Upper lobe of left lung (tissue), 6 donors: ENCODE measurements around the gene ZNF552. TPM values are rescaled to one million over a fixed set of nuclear protein-coding genes. Genes with fewer than 3 reads are reported as not detected.

Experiments
- ATAC-seq, 2 donors: fragments of 200-7000 bp; cut with Tn5 transposase; one replicate each; pipeline ENCODE4 v1.9.1; 2022; ENCODE audit warnings: mild to moderate bottlenecking in 2 of 2, moderate library complexity in 2 of 2; ENCODE audit not compliant: low FRiP score in 2 of 2
- DNase-seq, 2 donors: peaks; one replicate each; pipeline ENCODE4 v3.0.0-alpha.2; 2019 to 2020
- H3K27ac ChIP-seq, 4 donors: fragments of 200-600 bp; sonication (generic); one replicate each; pipeline ENCODE4 v1.5.1; 2016 to 2019
- H3K27me3 ChIP-seq, 4 donors: fragments of 200-600 bp; sonication (generic); one replicate each; pipeline ENCODE4 v1.5.1; 2017 to 2019
- H3K36me3 ChIP-seq, 4 donors: fragments of 200-600 bp; sonication (generic); one replicate each; pipeline ENCODE4 v1.5.1; 2016 to 2019
- H3K4me1 ChIP-seq, 4 donors: fragments of 200-600 bp; sonication (generic); one replicate each; pipeline ENCODE4 v1.5.1; 2018 to 2019
- H3K4me3 ChIP-seq, 4 donors: fragments of 200-600 bp; sonication (generic); one replicate each; pipeline ENCODE4 v1.5.1; 2017 to 2019; ENCODE audit warnings: mild to moderate bottlenecking in 2 of 4, moderate library complexity in 1 of 4
- H3K9me3 ChIP-seq, 4 donors: fragments of 200-600 bp; sonication (generic); one replicate each; pipeline ENCODE4 v1.5.1; 2018 to 2019
- CTCF ChIP-seq, 6 experiments: fragments of 450-650 bp in 4 of 6; fragments of 200-600 bp in 2 of 6; sonication (generic) in 2 of 6; IDR thresholded peaks; one replicate each; pipeline ENCODE4 v1.5.1; 2016 to 2019; ENCODE audit warnings: antibody characterized with exemption in 6 of 6
- EP300 ChIP-seq, 4 donors: sonication (generic); formaldehyde crosslinking; IDR thresholded peaks; one replicate each; pipeline ENCODE4 v1.5.1; 2017; ENCODE audit warnings: antibody characterized with exemption in 4 of 4, control low read depth in 2 of 4
- POLR2A ChIP-seq, 4 donors: fragments of 450-650 bp; IDR thresholded peaks; one replicate each; pipeline ENCODE4 v1.5.1; 2016 to 2017; ENCODE audit warnings: antibody characterized with exemption in 4 of 4, mild to moderate bottlenecking in 2 of 4
- POLR2AphosphoS5 ChIP-seq, 2 donors: sonication (generic); formaldehyde crosslinking; IDR thresholded peaks; one replicate each; pipeline ENCODE4 v1.5.1; 2017; ENCODE audit warnings: antibody characterized with exemption in 2 of 2
- WGBS, 2 donors: methylation state at CpG; one replicate each; pipeline ENCODE4 v1.1.5; 2017 to 2018; 5-methylcytosine and 5-hydroxymethylcytosine counted together
- total RNA-seq, 6 donors: library from RNA; depleted of rRNA in 4 of 6; stranded (reverse); fragments of >200 nt in 4 of 6; gene quantifications; one replicate each; pipeline versions ENCODE4 v1.1.0 to v1.2.1, GENCODE V29; 2016 to 2021
- donor health status: DM: no; HTN: no; CAD: no; lungs with moderate emphysema.
- donor health status: DM: no; HTN: yes; CAD: no; lungs with severe emphysema.

The ZNF552 gene
- total RNA-seq, 6 donors from 2014 or later: 12.1 to 68.1 (median 21.0) TPM

GRCh38 chr19:57819475-57820148 is 4.9 kb upstream of the ZNF552 start:
- peak overlapping the region; percentile 74 to 83 (median 78) for H3K27ac ChIP-seq

GRCh38 chr19:57818378-57818777 is 3.7 kb upstream of the ZNF552 start:
- Histone ChIP-seq H3K9me3 (no peaks in the 10 kb centered on the region), H3K36me3 (no peaks in the 10 kb centered on the region), H3K4me1 (peaks cover 20 to 25% (median 23%) of the 10 kb centered on the region in 4 donors), H3K27ac (no peak overlapping the region), H3K4me3 (no peak overlapping the region), H3K27me3 (no peaks in the 10 kb centered on the region)
- DNase-seq (no peak), ATAC-seq (no peak)
- 79 to 87% methylated on average over 7 of the region's 7 CpGs for WGBS, 2 donors
- TF ChIP-seq EP300 (IDR thresholded peaks at IDR 0.05) (no peak), POLR2AphosphoS5 (IDR thresholded peaks at IDR 0.05) (no peak), POLR2A (IDR thresholded peaks at IDR 0.05) (no peak), CTCF (IDR thresholded peaks at IDR 0.05) (no peak)

More at GRCh38 chr19:57819475-57820148, 4.9 kb upstream of the ZNF552 start:
- WGBS, 2 donors: 0 to 1% methylated on average over 25 to 29 of the region's 44 CpGs
- H3K4me1 ChIP-seq: peaks cover 13 to 20% (median 16%) of the 10 kb centered on the region in 4 donors
- peak; percentile 94 for ATAC-seq
- peak; percentile 88 to 93 for DNase-seq
- peak overlapping the region; percentile 61 to 78 (median 73) for H3K4me3 ChIP-seq
- no peaks in the 10 kb centered on the region for H3K9me3 ChIP-seq
- no peaks in the 10 kb centered on the region for H3K27me3 ChIP-seq
- TF ChIP-seq CTCF (IDR thresholded peaks at IDR 0.05) (peak in 1 of 6 experiments; percentile 20), EP300 (IDR thresholded peaks at IDR 0.05) (no peak), POLR2A (IDR thresholded peaks at IDR 0.05) (peak in 3 of 4 donors; percentile 24 to 59 (median 58)), POLR2AphosphoS5 (IDR thresholded peaks at IDR 0.05) (peak; percentile 50 to 71)
- H3K36me3 ChIP-seq: peaks cover 0 to 4% (median 0%) of the 10 kb centered on the region in 4 donors

GRCh38 chr19:57817976-57818375 is 3.3 kb upstream of the ZNF552 start:
- DNase-seq (no peak), ATAC-seq (no peak)
- Histone ChIP-seq H3K36me3 (no peaks in the 10 kb centered on the region), H3K4me1 (peaks cover 20 to 27% (median 22%) of the 10 kb centered on the region in 4 donors), H3K9me3 (no peaks in the 10 kb centered on the region), H3K4me3 (no peak overlapping the region), H3K27ac (no peak overlapping the region), H3K27me3 (no peaks in the 10 kb centered on the region)
- WGBS, 2 donors: 95 to 97% methylated on average over 14 of the region's 14 CpGs
- TF ChIP-seq CTCF (IDR thresholded peaks at IDR 0.05) (no peak), POLR2A (IDR thresholded peaks at IDR 0.05) (no peak), EP300 (IDR thresholded peaks at IDR 0.05) (no peak), POLR2AphosphoS5 (IDR thresholded peaks at IDR 0.05) (no peak)

GRCh38 chr19:57816652-57817051 is 1.9 kb upstream of the ZNF552 start:
- Histone ChIP-seq H3K27ac (no peak overlapping the region), H3K4me1 (peaks cover 26 to 36% (median 32%) of the 10 kb centered on the region in 4 donors), H3K4me3 (no peak overlapping the region), H3K9me3 (no peaks in the 10 kb centered on the region), H3K27me3 (no peaks in the 10 kb centered on the region), H3K36me3 (peaks cover 0 to 12% (median 0%) of the 10 kb centered on the region in 4 donors)
- no peak for ATAC-seq
- WGBS, 2 donors: 90 to 92% methylated on average over 7 of the region's 7 CpGs
- no peak for TF ChIP-seq CTCF (IDR thresholded peaks at IDR 0.05)
- no peak for TF ChIP-seq POLR2AphosphoS5 (IDR thresholded peaks at IDR 0.05)
- no peak for TF ChIP-seq POLR2A (IDR thresholded peaks at IDR 0.05)
- no peak for TF ChIP-seq EP300 (IDR thresholded peaks at IDR 0.05)
- no peak for DNase-seq
